Keratinocyte (primary cell): Measurements from ENCODE around the gene UBE2J2.

ENCODE experiments used
- CTCF ChIP-seq, 3 experiments: IDR thresholded peaks in 1 of 3; conservative IDR thresholded peaks in 1 of 3; optimal IDR thresholded peaks in 1 of 3; 2 replicates in 2 of 3; 3 replicates in 1 of 3; pipeline versions ENCODE3 to v1.5.1; 2011; ENCODE audit warnings: low read length in 3 of 3, mild to moderate bottlenecking in 3 of 3, moderate library complexity in 2 of 3, control low read depth in 1 of 3, inconsistent platforms in 1 of 3; ENCODE audit not compliant: insufficient read depth in 2 of 3; ENCODE audit errors: extremely low read depth in 1 of 3
- EZH2 ChIP-seq: IDR thresholded peaks from one replicate; pipeline ENCODE4 v1.6.1; 2012; ENCODE audit warnings: inconsistent platforms, mild to moderate bottlenecking, low read length, moderate library complexity

GRCh38 chr1:1236176-1236763, 37.4 kb downstream of the UBE2J2 start:
- no peak for TF ChIP-seq CTCF (optimal IDR thresholded peaks at IDR 0.05 in 1 of 3, IDR thresholded peaks at IDR 0.05 in 1 of 3, conservative IDR thresholded peaks at IDR 0.05 in 1 of 3; ENCODE audit: extremely low read depth in 1 of 3, insufficient read depth in 2 of 3, low read length in 3 of 3)
- no peak for TF ChIP-seq EZH2
